OCI-LY7 (cell line): ENCODE results near the gene IGSF8. TPM values are rescaled to one million over a fixed set of nuclear protein-coding genes. Genes with fewer than 3 reads are reported as not detected.

Source experiments
- BruUV-seq: library from RNA; stranded (reverse); fragments of 400-500 nt; replicated peaks from 2 replicates; lab custom pipeline; 2021; lab: Mats Ljungman, UMichigan
- CTCF ChIA-PET: fragments of 300-600 bp; sonication (Branson Sonifier 250); formaldehyde crosslinking; loops from one replicate; lab custom pipeline; 2022; ENCODE audit warnings: antibody characterized with exemption; ENCODE audit not compliant: unreplicated experiment; lab: Charles Lee
- POLR2A ChIA-PET: fragments of 300-600 bp; sonication (Branson Sonifier 250); formaldehyde crosslinking; loops from one replicate; lab custom pipeline; 2022; ENCODE audit warnings: antibody characterized with exemption; lab: Charles Lee
- DNase-seq: peaks from one replicate; pipeline ENCODE4 v3.0.0-alpha.2; 2015; ENCODE audit warnings: low spot score
- H2AFZ ChIP-seq: fragments of 200-600 bp; sonication (generic), shearing (Covaris generic); 2 replicates; pipeline ENCODE4 v1.6.1; 2014; ENCODE audit warnings: mild to moderate bottlenecking, antibody characterized with exemption, low read length, moderate library complexity
- H3K27ac ChIP-seq: fragments of 200-600 bp; sonication (generic); 2 replicates; pipeline ENCODE4 v1.5.1; 2014; ENCODE audit warnings: mixed run types, low read depth, mild to moderate bottlenecking, moderate library complexity, low read length, inconsistent platforms; ENCODE audit not compliant: poor library complexity, severe bottlenecking
- H3K36me3 ChIP-seq: fragments of 200-600 bp; sonication (generic); 2 replicates; pipeline ENCODE4 v1.6.1; 2014; ENCODE audit warnings: mild to moderate bottlenecking, antibody characterized with exemption, low read length, moderate library complexity, mixed read lengths; ENCODE audit not compliant: insufficient read depth
- H3K4me1 ChIP-seq: fragments of 200-600 bp; sonication (generic); 2 replicates; pipeline ENCODE4 v1.5.1; 2014; ENCODE audit warnings: mild to moderate bottlenecking, low read length; ENCODE audit not compliant: insufficient read depth, poor library complexity, severe bottlenecking
- H3K4me2 ChIP-seq: fragments of 200-600 bp; sonication (generic); 2 replicates; pipeline ENCODE4 v1.6.1; 2014; ENCODE audit warnings: mild to moderate bottlenecking, low read length
- H3K4me3 ChIP-seq: fragments of 200-600 bp; sonication (generic); 2 replicates; pipeline ENCODE4 v1.5.1; 2014; ENCODE audit warnings: mild to moderate bottlenecking, low read depth, low read length; ENCODE audit not compliant: poor library complexity, severe bottlenecking
- H3K79me2 ChIP-seq: fragments of 200-600 bp; sonication (generic); 2 replicates; pipeline ENCODE4 v1.6.1; 2016; ENCODE audit warnings: low read depth, mild to moderate bottlenecking, low read length, moderate library complexity, mixed read lengths; ENCODE audit not compliant: insufficient read depth
- H3K9me2 ChIP-seq: fragments of 200-600 bp; sonication (generic); 2 replicates; pipeline ENCODE4 v1.6.1; 2016; ENCODE audit warnings: mild to moderate bottlenecking, low read length, mixed read lengths; ENCODE audit not compliant: insufficient read depth
- H3K9me3 ChIP-seq: fragments of 200-600 bp; sonication (generic); 2 replicates; pipeline ENCODE4 v1.6.1; 2014; ENCODE audit warnings: mild to moderate bottlenecking, mixed run types, low read length, mixed read lengths
- H4K20me1 ChIP-seq: fragments of 200-600 bp; sonication (generic); 2 replicates; pipeline ENCODE4 v1.6.1; 2014; ENCODE audit warnings: mild to moderate bottlenecking, antibody characterized with exemption, low read length, moderate library complexity, mixed read lengths; ENCODE audit not compliant: insufficient read depth
- CTCF ChIP-seq: fragments of 200-600 bp; sonication (generic); conservative IDR thresholded peaks from 2 replicates; pipeline ENCODE4 v1.5.1; 2014; ENCODE audit warnings: mild to moderate bottlenecking, antibody characterized with exemption, low read length, moderate library complexity, mixed read lengths
- EZH2phosphoT487 ChIP-seq: fragments of 200-600 bp; sonication (generic); IDR thresholded peaks from 2 replicates; pipeline ENCODE4 v1.6.1; 2018; ENCODE audit warnings: low read depth, borderline replicate concordance, mild to moderate bottlenecking, mixed run types, antibody characterized with exemption, low read length, moderate library complexity, mixed read lengths
- intact Hi-C: fragments of 100-400 bp; cut with micrococcal nuclease; formaldehyde crosslinking; loops from one replicate; pipeline ENCODE4 v1.10.0; 2022; ENCODE audit not compliant: unreplicated experiment
- total RNA-seq, 2 experiments: library from RNA; depleted of rRNA in 1 of 2; stranded (reverse); fragments of >200 nt in 1 of 2; shearing (Covaris generic) in 1 of 2; gene quantifications; 2 replicates each; pipeline ENCODE4 v1.2.3, GENCODE V29; 2014 to 2022

Gene IGSF8
- total RNA-seq, 2 experiments from 2014 or later, result 18.7 to 28.7 TPM

- Histone ChIP-seq H3K27ac (no peak overlapping the region), H3K4me3 (no peak overlapping the region), H3K9me3 (no peaks in the 10 kb centered on the region), H2AFZ (no peak overlapping the region), H3K79me2 (no peaks in the 10 kb centered on the region), H3K9me2 (no peaks in the 10 kb centered on the region), H3K4me2 (no peak overlapping the region), H4K20me1 (no peaks in the 10 kb centered on the region), H3K36me3 (no peaks in the 10 kb centered on the region), H3K4me1 (peaks cover 4% of the 10 kb centered on the region)
- no TSS peak for BruUV-seq
- ChIA-PET CTCF (no interaction called here), POLR2A (no interaction called here)
- no peak for DNase-seq
- intact Hi-C loops, result no loop called here
- TF ChIP-seq EZH2phosphoT487 (no peak), CTCF (no peak)
These were observed 24.6 kb upstream of the IGSF8 start for GRCh38 chr1:160122978-160123495.

- Histone ChIP-seq H4K20me1 (no peaks in the 10 kb centered on the region), H3K9me2 (no peaks in the 10 kb centered on the region), H3K4me3 (no peak overlapping the region), H3K4me2 (no peak overlapping the region), H2AFZ (no peak overlapping the region), H3K79me2 (no peaks in the 10 kb centered on the region), H3K36me3 (no peaks in the 10 kb centered on the region), H3K4me1 (peaks cover 4% of the 10 kb centered on the region), H3K9me3 (no peaks in the 10 kb centered on the region), H3K27ac (no peak overlapping the region)
- intact Hi-C loops, result no loop called here
- ChIA-PET POLR2A (no interaction called here), CTCF (no interaction called here)
- no peak for DNase-seq
- no TSS peak for BruUV-seq
- TF ChIP-seq CTCF (no peak), EZH2phosphoT487 (no peak)
These were observed 23.0 kb upstream of the IGSF8 start for GRCh38 chr1:160121388-160121787.

GRCh38 chr1:160120797-160121196, 22.4 kb upstream of the IGSF8 start:
- Histone ChIP-seq H3K4me2 (no peak overlapping the region), H3K4me1 (peaks cover 4% of the 10 kb centered on the region)

More at GRCh38 chr1:160120797-160121196, 22.4 kb upstream of the IGSF8 start:
- H3K79me2 ChIP-seq, result no peaks in the 10 kb centered on the region
- CTCF ChIA-PET, result no interaction called here
- no peak for TF ChIP-seq EZH2phosphoT487
- TF ChIP-seq CTCF, result no peak
- H3K4me3 ChIP-seq, result no peak overlapping the region
- DNase-seq, result no peak
- no peaks in the 10 kb centered on the region for H4K20me1 ChIP-seq
- POLR2A ChIA-PET, result no interaction called here
- no TSS peak for BruUV-seq
- no peaks in the 10 kb centered on the region for H3K9me2 ChIP-seq
- intact Hi-C loops, result no loop called here
- no peak overlapping the region for H3K27ac ChIP-seq
- H2AFZ ChIP-seq, result no peak overlapping the region
- H3K36me3 ChIP-seq, result no peaks in the 10 kb centered on the region
- no peaks in the 10 kb centered on the region for H3K9me3 ChIP-seq
